OCI-LY7 (cell line): ENCODE data around the gene SLC9A7.

Experiments
- EZH2phosphoT487 ChIP-seq: fragments of 200-600 bp; sonication (generic); IDR thresholded peaks from 2 replicates; pipeline ENCODE4 v1.6.1; 2018; ENCODE audit warnings: low read depth, borderline replicate concordance, mild to moderate bottlenecking, mixed run types, antibody characterized with exemption, low read length, moderate library complexity, mixed read lengths
- TF ChIP-seq, protein P1 (sequence below): fragments of 200-600 bp; sonication (generic); conservative IDR thresholded peaks from 2 replicates; pipeline ENCODE4 v1.5.1; 2014; ENCODE audit warnings: mild to moderate bottlenecking, antibody characterized with exemption, low read length, moderate library complexity, mixed read lengths

DNA sequence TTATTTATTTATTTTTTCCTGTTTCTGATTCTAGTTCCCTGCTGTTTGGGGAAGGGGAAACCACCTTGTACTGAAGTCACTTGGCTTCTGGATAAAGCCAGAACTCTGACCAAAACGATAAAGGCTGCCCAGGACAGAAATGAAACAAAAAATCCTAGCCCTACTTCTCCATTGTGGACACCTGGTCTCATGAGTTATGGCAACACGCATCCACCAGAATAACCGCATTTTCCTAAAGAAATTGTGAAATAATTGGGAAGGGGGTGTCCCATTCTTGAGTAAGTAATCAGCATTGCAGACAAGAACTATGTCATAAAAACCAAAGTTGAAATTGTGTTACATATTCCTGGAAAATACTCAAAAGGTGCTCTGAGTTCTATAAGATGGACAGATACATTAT lies 42.1 kb downstream of the SLC9A7 start:
- TF ChIP-seq, protein P1, sequence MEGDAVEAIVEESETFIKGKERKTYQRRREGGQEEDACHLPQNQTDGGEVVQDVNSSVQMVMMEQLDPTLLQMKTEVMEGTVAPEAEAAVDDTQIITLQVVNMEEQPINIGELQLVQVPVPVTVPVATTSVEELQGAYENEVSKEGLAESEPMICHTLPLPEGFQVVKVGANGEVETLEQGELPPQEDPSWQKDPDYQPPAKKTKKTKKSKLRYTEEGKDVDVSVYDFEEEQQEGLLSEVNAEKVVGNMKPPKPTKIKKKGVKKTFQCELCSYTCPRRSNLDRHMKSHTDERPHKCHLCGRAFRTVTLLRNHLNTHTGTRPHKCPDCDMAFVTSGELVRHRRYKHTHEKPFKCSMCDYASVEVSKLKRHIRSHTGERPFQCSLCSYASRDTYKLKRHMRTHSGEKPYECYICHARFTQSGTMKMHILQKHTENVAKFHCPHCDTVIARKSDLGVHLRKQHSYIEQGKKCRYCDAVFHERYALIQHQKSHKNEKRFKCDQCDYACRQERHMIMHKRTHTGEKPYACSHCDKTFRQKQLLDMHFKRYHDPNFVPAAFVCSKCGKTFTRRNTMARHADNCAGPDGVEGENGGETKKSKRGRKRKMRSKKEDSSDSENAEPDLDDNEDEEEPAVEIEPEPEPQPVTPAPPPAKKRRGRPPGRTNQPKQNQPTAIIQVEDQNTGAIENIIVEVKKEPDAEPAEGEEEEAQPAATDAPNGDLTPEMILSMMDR, result no peak
- TF ChIP-seq EZH2phosphoT487, result no peak
